GM12874 (cell line): ENCODE measurements around the gene PRPF18.

ENCODE experiments used
- TF ChIP-seq, protein P1 (sequence below): IDR thresholded peaks from 2 replicates; pipeline ENCODE4 v1.5.1; 2011; ENCODE audit warnings: low read depth, mild to moderate bottlenecking, control low read depth, low read length, moderate library complexity; ENCODE audit not compliant: insufficient read depth

PRPF18 gene

DNA sequence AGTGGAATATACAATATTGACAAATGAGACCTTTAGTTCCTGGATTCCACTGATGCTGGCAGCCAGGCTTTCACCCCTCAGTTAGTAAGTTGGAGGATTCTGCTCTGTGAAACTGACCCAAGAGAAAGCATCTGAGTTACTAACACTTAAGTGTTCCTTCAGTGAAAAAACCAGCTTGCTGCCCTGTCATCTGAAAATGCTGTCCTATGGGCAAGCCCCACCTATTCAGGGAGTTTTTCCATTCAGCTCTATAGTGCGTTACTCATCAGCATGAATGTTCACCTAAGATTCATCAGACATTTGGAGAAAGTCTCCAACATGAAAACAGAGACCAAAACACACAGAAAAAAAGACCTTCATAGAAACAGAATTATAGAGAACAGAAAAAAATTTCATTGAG lies 37.9 kb downstream of the PRPF18 start:
- TF ChIP-seq, protein P1, sequence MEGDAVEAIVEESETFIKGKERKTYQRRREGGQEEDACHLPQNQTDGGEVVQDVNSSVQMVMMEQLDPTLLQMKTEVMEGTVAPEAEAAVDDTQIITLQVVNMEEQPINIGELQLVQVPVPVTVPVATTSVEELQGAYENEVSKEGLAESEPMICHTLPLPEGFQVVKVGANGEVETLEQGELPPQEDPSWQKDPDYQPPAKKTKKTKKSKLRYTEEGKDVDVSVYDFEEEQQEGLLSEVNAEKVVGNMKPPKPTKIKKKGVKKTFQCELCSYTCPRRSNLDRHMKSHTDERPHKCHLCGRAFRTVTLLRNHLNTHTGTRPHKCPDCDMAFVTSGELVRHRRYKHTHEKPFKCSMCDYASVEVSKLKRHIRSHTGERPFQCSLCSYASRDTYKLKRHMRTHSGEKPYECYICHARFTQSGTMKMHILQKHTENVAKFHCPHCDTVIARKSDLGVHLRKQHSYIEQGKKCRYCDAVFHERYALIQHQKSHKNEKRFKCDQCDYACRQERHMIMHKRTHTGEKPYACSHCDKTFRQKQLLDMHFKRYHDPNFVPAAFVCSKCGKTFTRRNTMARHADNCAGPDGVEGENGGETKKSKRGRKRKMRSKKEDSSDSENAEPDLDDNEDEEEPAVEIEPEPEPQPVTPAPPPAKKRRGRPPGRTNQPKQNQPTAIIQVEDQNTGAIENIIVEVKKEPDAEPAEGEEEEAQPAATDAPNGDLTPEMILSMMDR = no peak

DNA sequence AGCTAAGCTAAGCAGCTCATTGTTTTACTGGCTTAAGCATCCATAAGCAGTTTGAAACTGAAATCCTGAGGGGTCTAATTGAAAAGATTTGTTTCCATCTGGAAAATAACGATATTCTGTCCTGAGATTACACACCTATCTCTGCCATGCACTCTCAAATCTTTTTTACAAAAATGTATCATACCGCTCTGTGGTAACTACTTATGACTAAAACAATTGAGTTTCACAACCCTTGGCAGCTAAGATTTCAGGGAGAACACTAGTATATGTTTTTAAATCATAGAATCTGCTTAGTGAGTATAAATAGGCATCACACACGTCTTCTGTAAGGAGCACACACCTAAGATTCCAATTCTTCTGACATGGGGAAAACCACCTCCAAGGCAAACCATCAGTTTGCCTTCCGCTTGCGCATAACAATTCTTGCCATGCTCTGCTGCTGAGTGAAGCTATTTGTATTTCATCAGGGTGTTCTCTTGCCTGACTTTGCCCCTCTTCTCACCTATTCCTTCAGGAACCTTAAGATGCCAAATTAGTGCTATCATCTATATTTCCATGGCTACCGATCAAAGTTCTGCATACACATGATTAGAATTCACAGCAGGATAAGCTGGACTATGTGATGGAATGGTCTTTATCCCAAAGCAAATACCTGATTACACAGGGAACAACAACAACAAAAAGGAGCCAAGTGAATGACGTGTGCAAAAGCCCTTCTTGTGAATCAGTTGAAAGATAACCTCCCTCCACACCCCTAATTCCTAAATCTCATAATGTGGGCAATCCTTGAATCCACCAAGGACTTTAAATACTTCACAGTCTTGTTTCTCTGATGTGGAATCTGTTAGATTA lies 40.9 kb downstream of the PRPF18 start:
- TF ChIP-seq, protein P1 = no peak

DNA sequence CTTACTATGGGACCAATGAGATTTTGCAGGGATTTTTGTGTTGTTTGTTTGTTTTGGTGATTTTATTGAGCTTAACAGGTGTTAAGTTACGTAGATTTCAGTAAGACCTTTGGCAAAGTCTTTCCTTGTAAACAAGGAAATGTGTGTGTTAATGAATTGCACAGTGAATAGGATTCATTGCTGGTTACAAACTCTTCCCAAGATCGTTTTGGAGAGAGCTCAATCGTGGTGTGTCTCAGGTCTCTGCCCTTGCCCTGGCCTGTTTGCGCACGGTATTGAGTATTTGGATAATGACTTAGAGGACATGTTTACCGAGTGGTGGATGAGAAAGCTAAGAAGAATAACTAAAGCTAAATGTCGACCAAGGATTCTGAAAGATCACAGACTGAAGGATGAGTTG lies 41.9 kb downstream of the PRPF18 start:
- TF ChIP-seq, protein P1 = no peak

GRCh38 chr10:13629116-13629515 lies 42.4 kb downstream of the PRPF18 start:
- TF ChIP-seq, protein P1 = no peak

GRCh38 chr10:13630231-13630630 lies 43.5 kb downstream of the PRPF18 start:
- TF ChIP-seq, protein P1 = no peak

- TF ChIP-seq, protein P1 = no peak
Measured at GRCh38 chr10:13631594-13631993, 44.8 kb downstream of the PRPF18 start.

- TF ChIP-seq, protein P1 = no peak
Measured at GRCh38 chr10:13632440-13632839, 45.7 kb downstream of the PRPF18 start.
